Peyer's patch (tissue), 4 donors: Measurements from ENCODE around the gene RBM20.

Source experiments
- CTCF ChIP-seq, 6 experiments: fragments of 450-650 bp in 4 of 6; fragments of 200-600 bp in 2 of 6; sonication (generic) in 1 of 6; IDR thresholded peaks; one replicate each; pipeline ENCODE4 v1.5.1; 2017 to 2019; ENCODE audit warnings: antibody characterized with exemption in 6 of 6, mild to moderate bottlenecking in 3 of 6, moderate library complexity in 1 of 6
- POLR2A ChIP-seq, 2 donors: fragments of 450-650 bp; IDR thresholded peaks; one replicate each; pipeline ENCODE4 v1.5.1; 2017; ENCODE audit warnings: antibody characterized with exemption in 2 of 2, mild to moderate bottlenecking in 2 of 2, moderate library complexity in 2 of 2

- TF ChIP-seq CTCF (IDR thresholded peaks at IDR 0.05): no peak
- TF ChIP-seq POLR2A (IDR thresholded peaks at IDR 0.05): no peak
Observed at GRCh38 chr10:110625951-110626855, 17.9 kb upstream of the RBM20 start.
